HepG2 (cell line): ENCODE data around the gene NXPE3. TPM values are rescaled to one million over a fixed set of nuclear protein-coding genes. Genes with fewer than 3 reads are reported as not detected.

Source experiments
- ATAC-seq: fragments of 200-7000 bp; cut with Tn5 transposase; 3 replicates; pipeline ENCODE4 v1.9.1; 2020; ENCODE audit warnings: mild to moderate bottlenecking, moderate library complexity
- BruUV-seq: library from RNA; stranded (reverse); fragments of 400-500 nt; replicated peaks from 2 replicates; lab custom pipeline; 2021; lab: Mats Ljungman, UMichigan
- CTCF ChIA-PET: fragments of 300-600 bp; formaldehyde crosslinking; extraction: SDS; loops from one replicate; lab custom pipeline; 2021; ENCODE audit warnings: low total read pairs, inconsistent platforms, low intra/inter-chr PET ratio; lab: Yijun Ruan, JAX
- POLR2A ChIA-PET: fragments of 350-600 bp; sonication (Branson Sonifier 250); formaldehyde crosslinking; loops from one replicate; lab custom pipeline; 2020; ENCODE audit warnings: antibody characterized with exemption, inconsistent platforms; lab: Yijun Ruan, JAX
- DNase-seq: peaks from one replicate; pipeline ENCODE4 v3.0.0-alpha.2; 2015; ENCODE audit warnings: low spot score
- FAIRE-seq: peaks from 3 replicates; lab custom pipeline; 2011; peaks lifted over from hg19 to GRCh38; lab: Jason Lieb, UNC
- H2AFZ ChIP-seq: one replicate; pipeline ENCODE4 v1.6.1; 2011; ENCODE audit warnings: low read length, inconsistent platforms
- H3K27ac ChIP-seq: fragments of 300-600 bp; 3 replicates; pipeline ENCODE4 v1.8.0; 2011; ENCODE audit warnings: mixed run types, mild to moderate bottlenecking, mixed read lengths, low read length, inconsistent platforms; ENCODE audit not compliant: insufficient read depth; ENCODE audit errors: extremely low read length
- H3K27me3 ChIP-seq, 2 experiments: fragments of 200-600 bp in 1 of 2; 2 replicates in 1 of 2; 3 replicates in 1 of 2; pipeline versions ENCODE4 v1.6.0 to v1.8.0; 2011; ENCODE audit warnings: low read length in 2 of 2, mild to moderate bottlenecking in 2 of 2, moderate library complexity in 2 of 2, inconsistent platforms in 1 of 2; ENCODE audit not compliant: insufficient read depth in 2 of 2, control insufficient read depth in 1 of 2
- H3K36me3 ChIP-seq, 2 experiments: fragments of 200-600 bp in 1 of 2; replicated peaks in 1 of 2; 2 replicates in 1 of 2; 3 replicates in 1 of 2; pipeline versions ENCODE4 v1.5.1 to v1.8.0; 2011; ENCODE audit warnings: low read length in 2 of 2, inconsistent platforms in 1 of 2; ENCODE audit not compliant: insufficient read depth in 2 of 2, control insufficient read depth in 1 of 2
- H3K4me1 ChIP-seq: 2 replicates; pipeline ENCODE4 v1.5.1; 2012; ENCODE audit warnings: low read length, inconsistent platforms; ENCODE audit not compliant: insufficient read depth
- H3K4me2 ChIP-seq: 2 replicates; pipeline ENCODE4 v1.6.0; 2011; ENCODE audit warnings: low read depth, low read length, inconsistent platforms
- H3K4me3 ChIP-seq, 3 experiments: fragments of 200-600 bp in 1 of 3; sonication (generic), shearing (Covaris generic) in 1 of 3; replicated peaks in 1 of 3; 2 replicates each; pipeline ENCODE4 v1.5.1; 2011 to 2016; ENCODE audit warnings: low read length in 3 of 3, inconsistent platforms in 2 of 3, low read depth in 2 of 3, mild to moderate bottlenecking in 2 of 3, control low read depth in 1 of 3, mixed read lengths in 1 of 3; ENCODE audit not compliant: insufficient read depth in 1 of 3
- H3K79me2 ChIP-seq: one replicate; pipeline ENCODE4 v1.6.1; 2011; ENCODE audit warnings: low read length, inconsistent platforms; ENCODE audit not compliant: insufficient read depth
- H3K9ac ChIP-seq: 2 replicates; pipeline ENCODE4 v1.6.0; 2011; ENCODE audit warnings: mild to moderate bottlenecking, low read depth, low read length, inconsistent platforms; ENCODE audit not compliant: insufficient read depth
- H3K9me3 ChIP-seq: 2 replicates; pipeline ENCODE4 v1.5.1; 2012; ENCODE audit warnings: mild to moderate bottlenecking, low read length
- H4K20me1 ChIP-seq: 2 replicates; pipeline ENCODE4 v1.6.0; 2011; ENCODE audit warnings: inconsistent platforms, mild to moderate bottlenecking, low read length, moderate library complexity; ENCODE audit not compliant: insufficient read depth
- CEBPB ChIP-seq: IDR thresholded peaks from 2 replicates; pipeline ENCODE4 v1.6.1; 2011; ENCODE audit warnings: low read depth, low read length, improper control_type of control experiment, borderline replicate concordance
- DPF2 ChIP-seq: sonication (generic); formaldehyde crosslinking; IDR thresholded peaks from 2 replicates; pipeline ENCODE4 v1.4.0; 2020; ENCODE audit warnings: mild to moderate bottlenecking, low read depth, missing genetic modification reagents, borderline replicate concordance
- FOXA1 ChIP-seq, 2 experiments: fragments of 450-650 bp in 1 of 2; sonication (generic) in 1 of 2; formaldehyde crosslinking in 1 of 2; IDR thresholded peaks; 2 replicates each; pipeline versions ENCODE4 v1.4.0 to v1.6.1; 2016 to 2020; ENCODE audit warnings: missing genetic modification reagents in 1 of 2
- FOXP1 ChIP-seq, 2 experiments: fragments of 450-650 bp in 1 of 2; IDR thresholded peaks; 2 replicates each; pipeline ENCODE4 v1.6.1; 2017 to 2018; ENCODE audit warnings: antibody characterized with exemption in 1 of 2
- HNRNPH1 ChIP-seq: fragments of 200-400 bp; formaldehyde crosslinking; optimal IDR thresholded peaks from 2 replicates; pipeline ENCODE3; 2017; ENCODE audit warnings: mild to moderate bottlenecking, low read depth, low read length
- NFE2L2 ChIP-seq: fragments of 150-350 bp; IDR thresholded peaks from 2 replicates; pipeline ENCODE4 v1.6.1; 2014; ENCODE audit warnings: low read length
- PAX8 ChIP-seq: sonication (generic); formaldehyde crosslinking; IDR thresholded peaks from 2 replicates; pipeline ENCODE4 v1.8.0; 2022; ENCODE audit warnings: mild to moderate bottlenecking, missing genetic modification reagents, borderline replicate concordance
- PCBP1 ChIP-seq: fragments of 200-400 bp; formaldehyde crosslinking; IDR thresholded peaks from 2 replicates; pipeline ENCODE4 v1.6.1; 2017; ENCODE audit warnings: mild to moderate bottlenecking, low read depth, low read length, borderline replicate concordance
- TAF15 ChIP-seq: fragments of 200-400 bp; formaldehyde crosslinking; IDR thresholded peaks from one replicate; pipeline ENCODE4 v1.6.1; 2018; ENCODE audit warnings: mild to moderate bottlenecking, low read depth, low read length; ENCODE audit not compliant: poor library complexity, severe bottlenecking
- U2AF1 ChIP-seq: fragments of 200-400 bp; formaldehyde crosslinking; optimal IDR thresholded peaks from 2 replicates; pipeline ENCODE3; 2017; ENCODE audit warnings: mild to moderate bottlenecking, low read depth, low read length
- ZBTB21 ChIP-seq: sonication (generic); formaldehyde crosslinking; IDR thresholded peaks from 2 replicates; pipeline ENCODE4 v1.4.0; 2020; ENCODE audit warnings: missing genetic modification reagents
- ZNF556 ChIP-seq: sonication (generic); formaldehyde crosslinking; IDR thresholded peaks from 2 replicates; pipeline ENCODE4 v1.4.0; 2020; ENCODE audit warnings: mild to moderate bottlenecking, missing genetic modification reagents, borderline replicate concordance
- WGBS: methylation state at CpG from one replicate; pipeline ENCODE4 v1.1.6; 2017; ENCODE audit warnings: low lambda C conversion rate; 5-methylcytosine and 5-hydroxymethylcytosine counted together
- in situ Hi-C: cut with HindIII; loops from 2 replicates; pipeline ENCODE4 v1.10.0; 2017; ENCODE audit warnings: low pct_unique_long_range_greater_than_20kb; ENCODE audit not compliant: extremely low pct_ligation_motif_present
- intact Hi-C: fragments of 100-400 bp; cut with micrococcal nuclease; formaldehyde crosslinking; loops from one replicate; pipeline ENCODE4 v1.10.0; 2022; ENCODE audit not compliant: unreplicated experiment
- polyA plus RNA-seq, 8 experiments: library from polyadenylated mRNA; depleted of rRNA in 3 of 8; stranded (reverse) in 7 of 8; unstranded in 1 of 8; fragments of >200 nt; fragmentation: Illumina TruSeq in 4 of 8; extraction: Trizol in 4 of 8; gene quantifications; 2 replicates each; pipeline versions ENCODE4 v1.2.1 to v1.2.3, GENCODE V29; 2011 to 2016; ENCODE audit warnings: low read depth in 4 of 8, missing spikeins in 1 of 8, mixed read lengths in 1 of 8; ENCODE audit not compliant: insufficient read depth in 1 of 8
- total RNA-seq, 5 experiments: library from RNA; depleted of rRNA; stranded (reverse); fragments of >200 nt; fragmentation: Illumina TruSeq; extraction: Trizol; gene quantifications; 2 replicates each; pipeline ENCODE4 v1.2.3, GENCODE V29; 2016; ENCODE audit warnings: low read depth in 1 of 5
- TF ChIP-seq, protein P1 (sequence below): sonication (generic); formaldehyde crosslinking; conservative IDR thresholded peaks from 2 replicates; pipeline ENCODE4 v1.4.0; 2020; ENCODE audit warnings: missing genetic modification reagents
- TF ChIP-seq, protein P2 (sequence below): sonication (generic); formaldehyde crosslinking; IDR thresholded peaks from 2 replicates; pipeline ENCODE4 v1.5.0; 2020; ENCODE audit warnings: mild to moderate bottlenecking, missing genetic modification reagents

NXPE3 gene
- total and polyA plus RNA-seq, 2 of the 13 experiments (the other 11 are each of a cell fraction or from before 2014, with no cell fraction given) = 3.5 to 4.7 TPM

DNA sequence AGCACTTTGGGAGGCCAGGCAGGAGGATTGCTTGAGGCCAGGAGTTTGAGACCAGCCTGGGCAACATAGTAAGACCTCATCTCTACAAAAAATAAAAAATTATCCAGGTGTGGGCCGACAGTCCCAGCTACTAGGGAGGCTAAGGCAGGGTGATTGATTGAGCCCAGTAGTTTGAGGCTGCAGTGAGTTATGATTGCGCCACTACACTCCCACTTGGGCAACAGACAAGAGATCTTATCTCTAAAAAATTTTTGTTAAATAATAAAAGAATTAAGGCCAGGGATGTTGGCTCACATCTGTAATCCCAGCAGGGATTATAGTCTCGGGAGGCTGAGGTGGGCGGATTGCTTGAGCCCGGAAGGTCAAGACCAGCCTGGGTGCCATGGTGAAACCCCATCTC is 44.5 kb downstream of the NXPE3 start:
- peaks cover 18% of the 10 kb centered on the region for H3K4me1 ChIP-seq
- no peak overlapping the region for H2AFZ ChIP-seq
- no TSS peak for BruUV-seq
- H3K27ac ChIP-seq = no peak overlapping the region
- in situ Hi-C loops (no loop called here), intact Hi-C loops (no loop called here)
- no peaks in the 10 kb centered on the region for H3K9me3 ChIP-seq
- no peaks in the 10 kb centered on the region; a peak in 1 of 5 replicates for H3K36me3 ChIP-seq
- TF ChIP-seq ZBTB21 (CRISPR knock-in tag) (no peak), CEBPB (peak; percentile 61; the same call in 1 of the 2 replicates), TAF15 (no peak), DPF2 (CRISPR knock-in tag) (no peak)
- TF ChIP-seq, protein P1, sequence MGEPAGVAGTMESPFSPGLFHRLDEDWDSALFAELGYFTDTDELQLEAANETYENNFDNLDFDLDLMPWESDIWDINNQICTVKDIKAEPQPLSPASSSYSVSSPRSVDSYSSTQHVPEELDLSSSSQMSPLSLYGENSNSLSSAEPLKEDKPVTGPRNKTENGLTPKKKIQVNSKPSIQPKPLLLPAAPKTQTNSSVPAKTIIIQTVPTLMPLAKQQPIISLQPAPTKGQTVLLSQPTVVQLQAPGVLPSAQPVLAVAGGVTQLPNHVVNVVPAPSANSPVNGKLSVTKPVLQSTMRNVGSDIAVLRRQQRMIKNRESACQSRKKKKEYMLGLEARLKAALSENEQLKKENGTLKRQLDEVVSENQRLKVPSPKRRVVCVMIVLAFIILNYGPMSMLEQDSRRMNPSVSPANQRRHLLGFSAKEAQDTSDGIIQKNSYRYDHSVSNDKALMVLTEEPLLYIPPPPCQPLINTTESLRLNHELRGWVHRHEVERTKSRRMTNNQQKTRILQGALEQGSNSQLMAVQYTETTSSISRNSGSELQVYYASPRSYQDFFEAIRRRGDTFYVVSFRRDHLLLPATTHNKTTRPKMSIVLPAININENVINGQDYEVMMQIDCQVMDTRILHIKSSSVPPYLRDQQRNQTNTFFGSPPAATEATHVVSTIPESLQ (CRISPR knock-in tag) = no peak
- POLR2A ChIA-PET = interaction anchor here (0.6 to 1.4 kb wide), 2 partner anchors 26 to 31 kb away, joined by 3 to 5 read pairs; partner anchors contain the start of gene NFKBIZ
- no peaks in the 10 kb centered on the region for H3K27me3 ChIP-seq
- no peak overlapping the region for H3K4me3 ChIP-seq
- DNase-seq (no peak), ATAC-seq (no peak), FAIRE-seq (no peak)
- H4K20me1 ChIP-seq = no peaks in the 10 kb centered on the region
- no peaks in the 10 kb centered on the region for H3K79me2 ChIP-seq
- CTCF ChIA-PET = no interaction called here
- WGBS = 87% methylated on average over 5 of the region's 5 CpGs
- H3K9ac ChIP-seq = no peak overlapping the region
- H3K4me2 ChIP-seq = no peak overlapping the region

DNA sequence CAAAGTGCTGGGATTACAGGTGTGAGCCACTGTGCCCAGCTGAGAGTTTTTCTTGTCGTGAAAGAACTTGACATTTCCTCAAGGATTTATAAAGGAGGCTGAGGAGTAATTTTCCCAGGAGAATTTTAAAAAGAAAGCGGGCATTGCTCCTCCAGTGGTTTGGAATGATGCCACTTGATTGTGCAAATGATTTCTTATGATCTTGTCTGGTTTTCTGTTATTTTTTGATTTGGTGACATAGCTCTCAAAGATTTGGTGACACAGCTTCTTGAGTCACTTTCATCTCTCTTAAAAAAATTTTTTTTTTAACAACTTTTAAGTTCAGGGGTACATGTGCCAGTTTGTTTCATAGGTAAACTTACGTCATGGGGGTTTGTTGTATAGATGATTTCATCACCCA is 45.7 kb downstream of the NXPE3 start:
- ChIA-PET CTCF (no interaction called here), POLR2A (interaction anchor here (1.4 kb wide), 1 partner anchor 25 kb away, joined by 5 read pairs; the partner anchor contains the start of gene NFKBIZ)
- no peak for DNase-seq
- no peak overlapping the region for H3K9ac ChIP-seq
- H3K79me2 ChIP-seq = no peaks in the 10 kb centered on the region
- peaks cover 29% of the 10 kb centered on the region for H3K4me1 ChIP-seq
- no peaks in the 10 kb centered on the region for H3K9me3 ChIP-seq
- intact Hi-C loops (no loop called here), in situ Hi-C loops (no loop called here)
- no TSS peak for BruUV-seq
- no peaks in the 10 kb centered on the region for H4K20me1 ChIP-seq
- no peaks in the 10 kb centered on the region; a peak in 1 of 5 replicates for H3K36me3 ChIP-seq
- H3K27me3 ChIP-seq = no peaks in the 10 kb centered on the region
- 59% methylated on average over 3 of the region's 3 CpGs for WGBS
- H3K4me3 ChIP-seq = no peak overlapping the region
- no peak overlapping the region for H3K4me2 ChIP-seq
- no peak for ATAC-seq
- H2AFZ ChIP-seq = no peak overlapping the region
- no peak for FAIRE-seq
- H3K27ac ChIP-seq = no peak overlapping the region
- TF ChIP-seq ZNF556 (CRISPR knock-in tag) (no peak), PAX8 (CRISPR knock-in tag) (no peak), FOXP1 (IDR thresholded peaks at IDR 0.05) (no peak), FOXP1 (CRISPR knock-in tag; IDR thresholded peaks at IDR 0.05) (no peak), HNRNPH1 (no peak), NFE2L2 (no peak), U2AF1 (no peak), FOXA1 (IDR thresholded peaks at IDR 0.05) (no peak), FOXA1 (CRISPR knock-in tag; IDR thresholded peaks at IDR 0.05) (no peak), PCBP1 (no peak)
- TF ChIP-seq, protein P2, sequence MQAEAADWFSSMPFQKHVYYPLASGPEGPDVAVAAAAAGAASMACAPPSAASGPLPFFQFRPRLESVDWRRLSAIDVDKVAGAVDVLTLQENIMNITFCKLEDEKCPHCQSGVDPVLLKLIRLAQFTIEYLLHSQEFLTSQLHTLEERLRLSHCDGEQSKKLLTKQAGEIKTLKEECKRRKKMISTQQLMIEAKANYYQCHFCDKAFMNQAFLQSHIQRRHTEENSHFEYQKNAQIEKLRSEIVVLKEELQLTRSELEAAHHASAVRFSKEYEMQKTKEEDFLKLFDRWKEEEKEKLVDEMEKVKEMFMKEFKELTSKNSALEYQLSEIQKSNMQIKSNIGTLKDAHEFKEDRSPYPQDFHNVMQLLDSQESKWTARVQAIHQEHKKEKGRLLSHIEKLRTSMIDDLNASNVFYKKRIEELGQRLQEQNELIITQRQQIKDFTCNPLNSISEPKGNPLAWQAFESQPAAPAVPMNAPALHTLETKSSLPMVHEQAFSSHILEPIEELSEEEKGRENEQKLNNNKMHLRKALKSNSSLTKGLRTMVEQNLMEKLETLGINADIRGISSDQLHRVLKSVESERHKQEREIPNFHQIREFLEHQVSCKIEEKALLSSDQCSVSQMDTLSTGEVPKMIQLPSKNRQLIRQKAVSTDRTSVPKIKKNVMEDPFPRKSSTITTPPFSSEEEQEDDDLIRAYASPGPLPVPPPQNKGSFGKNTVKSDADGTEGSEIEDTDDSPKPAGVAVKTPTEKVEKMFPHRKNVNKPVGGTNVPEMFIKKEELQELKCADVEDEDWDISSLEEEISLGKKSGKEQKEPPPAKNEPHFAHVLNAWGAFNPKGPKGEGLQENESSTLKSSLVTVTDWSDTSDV (CRISPR knock-in tag) = no peak
